ENCODE measurements around the gene FKBP5. TPM values are rescaled to one million over a fixed set of nuclear protein-coding genes. Genes with fewer than 3 reads are reported as not detected.

The FKBP5 gene
- total RNA-seq, 1 experiment from 2014 or later: 14.3 TPM

DNA sequence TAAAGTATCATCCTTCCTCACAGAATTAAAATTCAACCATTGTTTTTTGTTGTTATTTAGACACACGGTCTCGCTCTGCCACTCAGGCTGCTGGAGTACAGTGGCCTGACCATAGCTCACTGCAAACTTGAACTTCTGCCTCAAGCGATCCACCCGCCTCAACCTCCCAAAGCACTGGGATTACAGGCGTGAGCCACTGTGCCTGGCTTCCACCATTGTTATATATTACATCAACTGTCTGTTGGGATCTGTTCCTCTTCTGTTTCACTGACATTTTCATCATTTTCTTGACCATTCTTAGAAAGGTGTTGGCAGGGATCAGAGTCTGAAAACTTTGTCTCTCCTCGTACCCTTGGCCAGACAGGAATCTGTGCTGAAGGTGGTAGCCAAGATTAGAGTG lies 154.7 kb downstream of the FKBP5 start:
- H3K9me3 Mint-ChIP-seq (ENCODE audit: low read depth, unreplicated experiment): no peaks in the 10 kb centered on the region
- H3K4me1 Mint-ChIP-seq (ENCODE audit: low read depth, unreplicated experiment): no peaks in the 10 kb centered on the region
- H3K4me3 Mint-ChIP-seq (ENCODE audit: low read depth, unreplicated experiment): no peak overlapping the region
- peaks cover 32% of the 10 kb centered on the region for H3K27me3 Mint-ChIP-seq (ENCODE audit: unreplicated experiment)
- H3K27ac Mint-ChIP-seq (ENCODE audit: unreplicated experiment): no peak overlapping the region
- no peak for DNase-seq
- no TSS peak for BruUV-seq (replicated peaks)
- no peak for TF ChIP-seq CTCF (IDR thresholded peaks at IDR 0.05; ENCODE audit: unreplicated experiment)
- CTCF ChIA-PET: no interaction called here
- no peaks in the 10 kb centered on the region for H3K36me3 Mint-ChIP-seq (ENCODE audit: insufficient read depth, unreplicated experiment)
- intact Hi-C loops (cut with micrococcal nuclease; ENCODE audit: unreplicated experiment): no loop called here

DNA sequence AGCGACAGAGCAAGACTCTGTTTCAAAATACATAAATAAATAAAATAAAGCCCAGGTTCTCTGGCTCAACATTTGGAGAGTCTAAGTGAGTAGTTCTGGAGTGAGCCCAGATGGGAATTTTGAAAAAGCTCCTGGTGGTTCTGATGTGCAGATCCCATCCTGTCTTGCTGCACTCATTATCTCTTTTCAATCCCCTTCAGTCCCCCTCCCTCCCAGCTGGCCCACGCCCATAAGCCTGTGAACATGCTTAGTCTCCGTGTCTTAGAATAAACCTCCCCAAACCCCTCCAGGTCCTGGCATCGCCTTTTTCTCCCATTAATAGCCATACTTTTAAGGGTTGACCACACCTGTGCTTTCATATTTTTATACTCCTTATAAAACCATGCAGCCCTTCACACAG lies 156.6 kb downstream of the FKBP5 start:
- Mint-ChIP-seq H3K4me1 (ENCODE audit: low read depth, unreplicated experiment) (no peaks in the 10 kb centered on the region), H3K9me3 (ENCODE audit: low read depth, unreplicated experiment) (no peaks in the 10 kb centered on the region), H3K27ac (ENCODE audit: unreplicated experiment) (no peak overlapping the region), H3K36me3 (ENCODE audit: insufficient read depth, unreplicated experiment) (no peaks in the 10 kb centered on the region), H3K4me3 (ENCODE audit: low read depth, unreplicated experiment) (no peak overlapping the region), H3K27me3 (ENCODE audit: unreplicated experiment) (peaks cover 46% of the 10 kb centered on the region)
- no peak for TF ChIP-seq CTCF (IDR thresholded peaks at IDR 0.05; ENCODE audit: unreplicated experiment)
- CTCF ChIA-PET: interaction anchor here (0.9 kb wide), 1 partner anchor 155 kb away, joined by 3 read pairs; no protein-coding TSS in a partner anchor
- intact Hi-C loops (cut with micrococcal nuclease; ENCODE audit: unreplicated experiment): no loop called here
- BruUV-seq (replicated peaks): no TSS peak
- no peak for DNase-seq

DNA sequence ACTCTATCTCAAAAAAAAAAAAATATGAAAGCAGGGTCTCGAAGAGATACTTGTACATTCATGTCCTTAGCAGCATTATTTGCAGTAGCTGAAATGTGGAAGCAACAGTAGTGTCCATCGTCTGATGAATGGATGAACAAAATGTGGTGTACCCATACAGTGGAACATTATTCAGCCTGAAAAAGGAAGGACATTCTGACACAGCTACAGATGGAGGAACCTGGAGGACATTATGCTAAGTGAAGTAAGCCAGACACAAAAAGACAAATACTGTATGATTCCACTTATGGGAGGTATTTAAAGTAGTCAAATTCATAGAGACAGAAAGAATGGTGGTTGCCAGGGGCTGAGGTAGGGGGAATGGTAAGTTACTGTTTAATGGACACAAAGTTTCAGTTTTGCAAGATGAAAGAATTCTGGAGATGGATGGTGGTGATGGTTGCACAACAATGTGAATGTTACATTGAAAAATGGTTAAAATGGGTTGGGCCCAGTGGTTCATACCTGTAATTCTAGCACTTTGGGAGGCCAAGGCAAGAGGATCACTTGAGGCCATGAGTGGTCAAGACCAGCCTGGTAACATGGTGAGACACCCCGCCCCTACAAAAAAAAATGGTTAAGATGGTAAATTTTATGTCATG lies 164.2 kb downstream of the FKBP5 start:
- Mint-ChIP-seq H3K36me3 (ENCODE audit: insufficient read depth, unreplicated experiment) (no peaks in the 10 kb centered on the region), H3K4me1 (ENCODE audit: low read depth, unreplicated experiment) (no peaks in the 10 kb centered on the region), H3K9me3 (ENCODE audit: low read depth, unreplicated experiment) (no peaks in the 10 kb centered on the region), H3K4me3 (ENCODE audit: low read depth, unreplicated experiment) (no peak overlapping the region), H3K27me3 (ENCODE audit: unreplicated experiment) (peaks cover 40% of the 10 kb centered on the region), H3K27ac (ENCODE audit: unreplicated experiment) (no peak overlapping the region)
- TF ChIP-seq CTCF (IDR thresholded peaks at IDR 0.05; ENCODE audit: unreplicated experiment): no peak
- DNase-seq: no peak
- CTCF ChIA-PET: interaction anchor here (1.1 to 2.6 kb wide), 3 partner anchors 11 to 212 kb away, joined by 3 to 23 read pairs (median 3); partner anchors contain the start of gene ARMC12
- BruUV-seq (replicated peaks): no TSS peak
- intact Hi-C loops (cut with micrococcal nuclease; ENCODE audit: unreplicated experiment): loop anchor here (5.0 kb wide), 1 partner anchor 58 kb away; no protein-coding TSS in a partner anchor

Small RNA genes within 50 kb of the gene (microRNA-seq; reads per million reads assigned to microRNA genes)
- 1.1 reads per million for gene MIR5690

Other genes starting within 250 kb of the FKBP5 start
- gene FANCE, start 236.6 kb downstream of the FKBP5 start, total RNA-seq (2022): 10.4 and 10.9 TPM in 2 replicates
- 789 and 828 TPM in 2 replicates for gene RPL10A, start 220.5 kb downstream of the FKBP5 start, total RNA-seq (2022)
- gene TEAD3, start 191.8 kb downstream of the FKBP5 start, total RNA-seq (2022): 27.3 and 28.3 TPM in 2 replicates
- not detected in 2 replicates for gene TULP1, start 176.0 kb downstream of the FKBP5 start, total RNA-seq (2022)
- gene ARMC12, start 48.1 kb upstream of the FKBP5 start, total RNA-seq (2022): not detected in 2 replicates
- gene CLPSL2, start 87.7 kb upstream of the FKBP5 start, total RNA-seq (2022): not detected in 2 replicates
- gene CLPSL1, start 92.1 kb upstream of the FKBP5 start, total RNA-seq (2022): not detected in 2 replicates
- gene CLPS, start 108.4 kb upstream of the FKBP5 start, total RNA-seq (2022): not detected in 2 replicates
- gene LHFPL5, start 116.4 kb upstream of the FKBP5 start, total RNA-seq (2022): 0.42 and 0.66 TPM in 2 replicates
- gene SRPK1, start 232.2 kb upstream of the FKBP5 start, total RNA-seq (2022): 126 and 138 TPM in 2 replicates